Thyroid gland (tissue), 4 donors: ENCODE measurements around the gene WDFY4.

Source experiments
- CTCF ChIP-seq, 6 experiments: fragments of 200-600 bp in 3 of 6; fragments of 450-650 bp in 3 of 6; sonication (generic) in 3 of 6; IDR thresholded peaks; one replicate each; pipeline ENCODE4 v1.5.1; 2016 to 2019; ENCODE audit warnings: antibody characterized with exemption in 6 of 6, mild to moderate bottlenecking in 2 of 6, inconsistent platforms in 1 of 6, moderate library complexity in 1 of 6
- POLR2A ChIP-seq, 2 donors: fragments of 450-650 bp; IDR thresholded peaks; one replicate each; pipeline ENCODE4 v1.6.1; 2017; ENCODE audit warnings: antibody characterized with exemption in 2 of 2, mild to moderate bottlenecking in 2 of 2, moderate library complexity in 1 of 2

GRCh38 chr10:48820231-48820630 lies 135.6 kb downstream of the WDFY4 start:
- no peak for TF ChIP-seq CTCF (IDR thresholded peaks at IDR 0.05)
- no peak for TF ChIP-seq POLR2A (IDR thresholded peaks at IDR 0.05)
